K562 (cell line): Measurements from ENCODE around the gene COPS6. TPM values are rescaled to one million over a fixed set of nuclear protein-coding genes. Genes with fewer than 3 reads are reported as not detected.
A peak's percentile ranks its signal among the peaks of the same experiment; 100 is the strongest.

Source experiments
- ARHGAP35 ChIP-seq: fragments of 450-650 bp; IDR thresholded peaks from 2 replicates; pipeline ENCODE4 v1.6.1; 2018; ENCODE audit not compliant: partially characterized antibody
- ATF7 ChIP-seq: fragments of 450-650 bp; IDR thresholded peaks from 2 replicates; pipeline ENCODE4 v1.7.1; 2014; ENCODE audit warnings: mild to moderate bottlenecking, moderate library complexity
- BRD4 ChIP-seq: fragments of 200-600 bp; sonication (generic); IDR thresholded peaks from 2 replicates; pipeline ENCODE4 v1.6.1; 2017; ENCODE audit warnings: inconsistent platforms
- E2F5 ChIP-seq: sonication (generic); formaldehyde crosslinking; IDR thresholded peaks from 2 replicates; pipeline ENCODE4 v1.8.0; 2022; ENCODE audit warnings: mild to moderate bottlenecking, missing genetic modification reagents
- FOXP4 ChIP-seq: sonication (generic); formaldehyde crosslinking; IDR thresholded peaks from 2 replicates; pipeline ENCODE4 v1.8.0; 2022; ENCODE audit warnings: mild to moderate bottlenecking, missing genetic modification reagents, borderline replicate concordance
- KLF16 ChIP-seq: IDR thresholded peaks from 2 replicates; pipeline ENCODE4 v1.6.1; 2016; ENCODE audit warnings: antibody characterized with exemption
- MTA3 ChIP-seq: fragments of 450-650 bp; formaldehyde crosslinking; IDR thresholded peaks from 2 replicates; pipeline ENCODE4 v1.6.1; 2017; ENCODE audit warnings: mild to moderate bottlenecking, borderline replicate concordance
- NR2C2 ChIP-seq, 2 experiments: fragments of 200-800 bp in 1 of 2; sonication (Bioruptor generic) in 1 of 2; sonication (generic) in 1 of 2; formaldehyde crosslinking in 1 of 2; IDR thresholded peaks; 2 replicates each; pipeline versions ENCODE4 v1.6.1 to v1.8.0; 2016 to 2022; ENCODE audit warnings: mild to moderate bottlenecking in 1 of 2, missing compliant biosample characterization in 1 of 2, missing genetic modification characterization in 1 of 2, missing genetic modification reagents in 1 of 2
- PHTF2 ChIP-seq: fragments of 250-450 bp; sonication (Bioruptor Pico); IDR thresholded peaks from 2 replicates; pipeline ENCODE4 v1.5.0; 2021; ENCODE audit warnings: mild to moderate bottlenecking
- PKNOX1 ChIP-seq: fragments of 450-650 bp; IDR thresholded peaks from 2 replicates; pipeline ENCODE4 v1.6.1; 2016
- POLR2AphosphoS5 ChIP-seq: IDR thresholded peaks from 2 replicates; pipeline ENCODE4 v1.6.1; 2011; ENCODE audit warnings: mild to moderate bottlenecking, low read depth, low read length, moderate library complexity; ENCODE audit not compliant: control insufficient read depth, insufficient read depth
- SMARCB1 ChIP-seq: IDR thresholded peaks from 2 replicates; pipeline ENCODE4 v1.6.1; 2011; ENCODE audit warnings: improper control_type of control experiment, low read depth; ENCODE audit not compliant: insufficient read length
- STAT5A ChIP-seq: IDR thresholded peaks from 2 replicates; pipeline ENCODE4 v1.6.1; 2012; ENCODE audit warnings: low read length, inconsistent platforms, borderline replicate concordance
- TFE3 ChIP-seq: fragments of 450-650 bp; formaldehyde crosslinking; IDR thresholded peaks from 2 replicates; pipeline ENCODE4 v1.4.0; 2020; ENCODE audit warnings: mild to moderate bottlenecking, mixed read lengths
- U2AF2 ChIP-seq: fragments of 200-400 bp; formaldehyde crosslinking; optimal IDR thresholded peaks from 2 replicates; pipeline ENCODE3; 2017; ENCODE audit warnings: low read depth, mild to moderate bottlenecking, low read length
- ZNF165 ChIP-seq: fragments of 250-450 bp; sonication (Bioruptor Pico); IDR thresholded peaks from 2 replicates; pipeline ENCODE4 v1.4.0; 2020; ENCODE audit warnings: borderline replicate concordance
- ZNF511 ChIP-seq: sonication (generic); formaldehyde crosslinking; IDR thresholded peaks from 2 replicates; pipeline ENCODE4 v1.8.0; 2022; ENCODE audit warnings: mild to moderate bottlenecking, missing genetic modification reagents
- ZZZ3 ChIP-seq: fragments of 450-650 bp; IDR thresholded peaks from 2 replicates; pipeline ENCODE4 v1.6.1; 2016; ENCODE audit warnings: antibody characterized with exemption, mild to moderate bottlenecking, moderate library complexity
- polyA plus RNA-seq, 8 experiments: library from polyadenylated mRNA; depleted of rRNA in 4 of 8; stranded (reverse) in 5 of 8; unstranded in 3 of 8; fragments of >200 nt; fragmentation: Nextera tagmentation in 2 of 8; fragmentation: Illumina TruSeq in 1 of 8; extraction: Ambion mirVana in 2 of 8; extraction: Trizol in 1 of 8; gene quantifications; 2 replicates each; pipeline versions ENCODE4 v1.2.1 to v1.2.3, GENCODE V29; 2011 to 2014; ENCODE audit warnings: inconsistent platforms in 1 of 8, missing spikeins in 1 of 8
- total RNA-seq, 7 experiments: library from RNA; depleted of rRNA in 6 of 7; stranded (reverse); fragments of >200 nt in 6 of 7; fragmentation: Illumina TruSeq in 2 of 7; extraction: Trizol in 2 of 7; gene quantifications; 2 replicates each; pipeline versions ENCODE4 v1.2.1 to v1.2.3, GENCODE V29; 2011 to 2021; ENCODE audit warnings: low replicate concordance in 1 of 7
- TF ChIP-seq, protein P1 (sequence below): sonication (generic); formaldehyde crosslinking; IDR thresholded peaks from 2 replicates; pipeline ENCODE4 v1.8.1; 2023; ENCODE audit warnings: mild to moderate bottlenecking, missing genetic modification reagents

Gene COPS6
- total and polyA plus RNA-seq, 9 of the 15 experiments (the other 6 are each of a cell fraction or from before 2014, with no cell fraction given), result 63.0 to 331 (median 168) TPM

GRCh38 chr7:100101016-100101862 lies 12.5 kb downstream of the COPS6 start, which contains the start of the genes AP4M1 and MCM7 (continued):
- peak; percentile 68; the same call in 1 of the 2 replicates for TF ChIP-seq FOXP4 (CRISPR knock-in tag)
- TF ChIP-seq ARHGAP35, result no peak
- TF ChIP-seq E2F5 (CRISPR knock-in tag), result no peak
- TF ChIP-seq, protein P1, sequence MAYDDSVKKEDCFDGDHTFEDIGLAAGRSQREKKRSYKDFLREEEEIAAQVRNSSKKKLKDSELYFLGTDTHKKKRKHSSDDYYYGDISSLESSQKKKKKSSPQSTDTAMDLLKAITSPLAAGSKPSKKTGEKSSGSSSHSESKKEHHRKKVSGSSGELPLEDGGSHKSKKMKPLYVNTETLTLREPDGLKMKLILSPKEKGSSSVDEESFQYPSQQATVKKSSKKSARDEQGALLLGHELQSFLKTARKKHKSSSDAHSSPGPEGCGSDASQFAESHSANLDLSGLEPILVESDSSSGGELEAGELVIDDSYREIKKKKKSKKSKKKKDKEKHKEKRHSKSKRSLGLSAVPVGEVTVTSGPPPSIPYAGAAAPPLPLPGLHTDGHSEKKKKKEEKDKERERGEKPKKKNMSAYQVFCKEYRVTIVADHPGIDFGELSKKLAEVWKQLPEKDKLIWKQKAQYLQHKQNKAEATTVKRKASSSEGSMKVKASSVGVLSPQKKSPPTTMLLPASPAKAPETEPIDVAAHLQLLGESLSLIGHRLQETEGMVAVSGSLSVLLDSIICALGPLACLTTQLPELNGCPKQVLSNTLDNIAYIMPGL (CRISPR knock-in tag), result no peak
- TF ChIP-seq PHTF2 (CRISPR knock-in tag), result no peak; the same call in 1 of the 2 replicates
- peak; percentile 97 for TF ChIP-seq ZNF511 (CRISPR knock-in tag)
- peak; percentile 97 for TF ChIP-seq BRD4
- peak; percentile 78 for TF ChIP-seq MTA3
- TF ChIP-seq SMARCB1, result no peak
- TF ChIP-seq KLF16, result no peak
- peak; percentile 70 for TF ChIP-seq POLR2AphosphoS5
- no peak for TF ChIP-seq NR2C2 (CRISPR knock-in tag; IDR thresholded peaks at IDR 0.05)
- 0 out of 2 replicates have a peak, but pooled peaks have one; percentile 58 for TF ChIP-seq NR2C2 (tag; IDR thresholded peaks at IDR 0.05)
- TF ChIP-seq PKNOX1, result peak; percentile 100
- peak; percentile 47 for TF ChIP-seq ATF7
- peak; percentile 96 for TF ChIP-seq TFE3 (CRISPR knock-in tag)
- TF ChIP-seq STAT5A, result no peak
- TF ChIP-seq U2AF2, result no peak
- 0 out of 2 replicates have a peak, but pooled peaks have one; percentile 35 for TF ChIP-seq ZNF165
- TF ChIP-seq ZZZ3, result peak; percentile 95
